Fibroblast of gingiva (primary cell): ENCODE data around the gene GPRASP3.

ENCODE experiments used
- DNase-seq: peaks from one replicate; pipeline ENCODE4 v3.0.0-alpha.2; 2011; ENCODE audit warnings: low read depth

Gene GPRASP3

DNA sequence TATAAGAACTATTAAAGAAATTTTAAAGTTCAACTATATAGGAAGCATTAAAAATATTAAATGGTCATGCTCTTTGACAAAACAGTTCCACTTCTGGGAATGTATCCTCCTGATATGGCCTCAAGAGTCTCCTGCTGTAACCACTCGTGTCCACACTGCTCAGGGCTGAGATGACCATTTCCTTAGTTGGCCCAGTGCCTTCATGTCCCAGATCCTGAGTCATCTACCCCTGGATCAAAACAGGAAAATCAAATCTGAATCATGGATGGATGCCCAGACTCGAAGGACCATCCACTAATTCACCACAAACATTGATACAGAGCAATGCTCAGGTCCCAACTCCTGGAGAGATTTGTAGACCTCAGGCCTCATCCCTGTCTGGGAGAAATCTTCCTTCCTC lies 44.7 kb downstream of the GPRASP3 start:
- DNase-seq: peak; percentile 74

DNA sequence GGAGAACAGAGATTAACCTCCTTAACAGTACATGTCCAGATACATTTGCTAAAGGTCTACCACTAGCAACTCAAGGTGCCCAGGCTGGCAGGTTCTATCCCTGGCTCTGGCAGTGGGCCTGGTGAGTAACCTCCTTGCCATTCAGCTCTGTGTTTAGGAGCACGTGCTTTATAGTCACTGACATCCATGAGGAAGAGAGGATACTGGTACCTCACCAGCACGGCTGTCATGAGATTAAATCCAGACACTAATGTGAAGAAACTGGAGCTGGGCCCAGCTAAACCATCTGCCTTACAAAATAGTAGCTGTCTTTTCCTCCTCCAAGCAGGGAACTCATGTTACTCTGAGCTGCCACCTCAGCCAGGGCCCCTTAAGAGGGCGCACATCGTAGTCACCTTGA lies 45.3 kb downstream of the GPRASP3 start:
- DNase-seq: peak; percentile 74

DNA sequence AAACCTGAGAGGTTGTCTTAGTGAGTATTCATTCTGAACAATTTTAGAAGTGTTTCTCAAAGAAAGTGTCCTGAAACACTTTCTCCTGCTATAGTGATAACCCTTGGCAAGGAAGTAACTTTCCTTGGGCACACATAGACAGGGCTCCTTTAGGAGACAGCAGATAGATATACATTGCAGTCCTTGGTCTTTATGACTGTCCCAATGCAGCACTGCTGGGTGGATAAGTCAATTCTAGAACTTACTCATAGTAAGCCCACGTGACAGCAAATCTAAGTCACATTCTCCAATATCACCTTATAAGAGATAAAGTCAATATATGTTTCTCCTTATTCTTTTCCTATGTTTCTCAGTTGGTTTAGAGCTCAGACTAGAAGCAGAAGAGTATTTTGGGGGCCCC lies 46.7 kb downstream of the GPRASP3 start:
- no peak for DNase-seq

DNA sequence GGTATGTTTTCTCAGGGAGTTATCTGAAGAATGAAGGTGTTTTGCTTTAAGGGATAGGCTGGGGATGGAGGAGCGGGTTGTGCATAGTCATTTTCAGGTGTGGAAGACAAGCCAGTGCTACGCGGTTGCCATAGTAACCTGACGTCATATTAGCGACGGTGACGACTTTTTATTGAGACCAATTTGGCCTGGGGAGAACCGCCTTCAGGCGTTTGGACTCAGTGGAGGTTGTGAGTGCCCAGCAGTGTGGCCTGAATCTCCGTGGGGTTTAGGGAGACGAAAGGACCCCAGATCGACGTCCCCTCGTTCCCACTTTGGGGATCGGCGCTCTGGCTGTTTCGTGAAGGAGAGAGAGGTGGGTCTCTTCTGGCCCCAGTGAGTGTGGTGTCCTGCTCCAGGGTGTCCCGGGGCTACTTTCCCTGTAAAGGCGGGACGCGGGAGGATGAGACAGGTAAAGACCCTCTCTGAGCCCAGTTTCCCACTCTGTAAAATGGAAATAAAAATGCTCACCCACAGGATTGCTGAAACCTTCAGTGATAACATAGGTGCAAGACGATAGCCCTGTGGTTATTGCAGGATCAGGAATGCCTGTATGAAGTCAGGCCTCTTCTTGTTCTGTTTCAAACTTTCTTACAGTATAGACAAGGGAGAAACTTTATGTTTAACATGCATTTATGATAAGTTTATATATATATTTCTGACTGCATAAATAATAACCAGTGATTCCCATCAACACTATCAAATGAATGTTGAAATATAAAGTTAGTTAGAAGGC lies 48.6 kb downstream of the GPRASP3 start:
- DNase-seq: peak; percentile 83
